GM12891 (cell line): Measurements from ENCODE around the gene TMEM117.
"Not testable (repeated sequence)": the region's sequence is repeated elsewhere in the genome, so short reads cannot be mapped to it uniquely, and the experiment has no call there.

Experiments used
- DNase-seq: peaks from one replicate; pipeline ENCODE4 v3.0.0; 2011; ENCODE audit warnings: low spot score; ENCODE audit not compliant: insufficient read length
- FAIRE-seq: peaks from 2 replicates; lab custom pipeline; 2011; peaks lifted over from hg19 to GRCh38; lab: Jason Lieb, UNC
- PAX5 ChIP-seq: IDR thresholded peaks from 2 replicates; pipeline ENCODE4 v1.6.1; 2011; ENCODE audit warnings: low read length, moderate library complexity, mild to moderate bottlenecking; ENCODE audit not compliant: insufficient read depth, severe bottlenecking
- POLR2A ChIP-seq: IDR thresholded peaks from 2 replicates; pipeline ENCODE4 v1.6.1; 2011; ENCODE audit warnings: low read depth, low read length, control low read depth
- POLR2AphosphoS5 ChIP-seq: IDR thresholded peaks from 2 replicates; pipeline ENCODE4 v1.6.1; 2011; ENCODE audit warnings: low read depth, low read length, control low read depth
- POU2F2 ChIP-seq: IDR thresholded peaks from 2 replicates; pipeline ENCODE4 v1.6.1; 2011; ENCODE audit warnings: low read depth, mild to moderate bottlenecking, control low read depth, low read length, moderate library complexity
- SPI1 ChIP-seq: IDR thresholded peaks from 2 replicates; pipeline ENCODE4 v1.6.1; 2011; ENCODE audit warnings: low read depth, low read length, control low read depth
- TAF1 ChIP-seq: IDR thresholded peaks from 2 replicates; pipeline ENCODE4 v1.6.1; 2011; ENCODE audit warnings: low read depth, low read length, control low read depth

Gene TMEM117

DNA sequence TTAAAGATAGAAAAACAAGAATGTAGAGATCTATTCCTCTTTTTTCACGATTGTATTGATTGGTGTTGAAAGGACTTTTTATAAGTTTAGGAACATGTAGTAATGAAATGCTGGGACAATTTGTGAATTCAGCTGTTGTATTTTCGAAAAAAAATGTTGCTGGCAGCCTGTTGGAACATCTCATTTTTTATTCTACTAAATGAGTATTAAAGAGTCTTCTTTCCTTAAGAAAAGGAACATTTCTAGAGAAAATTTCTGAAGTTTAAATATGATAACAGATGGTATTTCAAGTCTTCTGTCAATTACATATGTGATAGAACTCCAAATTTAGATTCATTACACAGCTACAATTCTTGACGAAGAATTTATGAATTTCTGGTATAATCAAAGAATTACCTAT is 189.6 kb downstream of the TMEM117 start:
- FAIRE-seq (no peak), DNase-seq (no peak)
- TF ChIP-seq POU2F2 = no peak
- no peak for TF ChIP-seq POLR2A
- no peak for TF ChIP-seq SPI1
- TF ChIP-seq TAF1 = no peak
- no peak for TF ChIP-seq PAX5
- no peak for TF ChIP-seq POLR2AphosphoS5

DNA sequence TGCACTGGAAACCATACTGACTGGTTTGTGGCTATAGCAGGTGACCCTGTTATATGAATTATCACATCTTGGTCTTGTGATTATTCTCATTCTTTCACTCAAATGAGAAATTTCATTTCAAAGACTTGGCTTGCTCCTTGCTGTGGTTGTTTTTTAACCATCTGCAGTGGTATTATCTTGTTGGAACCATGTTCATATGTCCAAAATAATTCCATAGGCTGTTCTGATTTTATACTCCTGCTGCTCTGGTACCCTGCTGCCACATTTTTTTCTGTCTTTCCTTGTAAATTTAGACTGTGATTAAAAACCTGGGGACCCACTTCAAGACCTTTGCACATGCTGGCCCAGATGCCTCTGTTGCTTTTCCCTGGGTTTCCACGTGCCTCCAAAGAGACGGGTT is 190.2 kb downstream of the TMEM117 start:
- no peak for FAIRE-seq
- no peak for TF ChIP-seq SPI1
- no peak for TF ChIP-seq POU2F2
- TF ChIP-seq POLR2A = no peak
- TF ChIP-seq TAF1 = no peak
- TF ChIP-seq POLR2AphosphoS5 = no peak
- TF ChIP-seq PAX5 = no peak
- DNase-seq = no peak

DNA sequence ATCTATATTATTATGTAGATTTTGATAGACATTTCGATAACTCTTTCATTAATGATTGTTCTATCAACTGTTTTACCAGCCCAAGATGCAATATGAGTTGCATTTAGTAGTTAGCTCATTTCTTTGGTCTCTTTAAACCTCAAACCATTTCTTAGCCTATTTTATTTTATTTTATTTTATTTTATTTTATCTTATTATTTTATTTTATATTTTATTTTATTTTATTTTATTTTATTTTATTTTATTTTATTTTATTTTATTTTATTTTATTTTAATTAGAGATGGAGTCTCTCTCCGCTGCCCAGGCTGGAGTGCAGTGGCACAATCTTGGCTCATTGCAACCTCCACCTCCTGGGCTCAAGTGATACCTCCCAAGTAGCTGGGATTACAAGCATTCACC is 191.0 kb downstream of the TMEM117 start:
- not testable (repeated sequence) for FAIRE-seq, DNase-seq

DNA sequence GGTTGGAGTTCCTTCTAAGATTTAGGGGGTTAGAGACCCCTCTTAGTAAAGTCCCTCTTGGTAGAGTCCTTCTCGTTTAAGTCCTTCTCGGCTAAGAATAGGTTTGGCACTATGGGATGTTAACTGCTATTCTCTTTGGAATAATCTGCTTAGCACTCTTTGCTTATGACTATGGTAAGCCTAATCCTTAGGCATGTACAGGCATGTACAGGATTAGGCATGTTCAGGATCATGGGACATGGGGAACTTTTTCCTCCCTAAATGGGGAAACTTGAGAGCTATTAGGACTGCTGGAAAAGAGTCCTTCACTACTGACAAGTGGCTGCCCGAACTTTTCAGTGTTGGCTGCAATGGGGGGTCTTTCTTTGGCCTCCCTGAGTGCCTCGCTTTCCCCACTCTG is 193.3 kb downstream of the TMEM117 start:
- DNase-seq (no peak), FAIRE-seq (no peak)
- TF ChIP-seq POLR2A = no peak
- no peak for TF ChIP-seq POLR2AphosphoS5
- TF ChIP-seq SPI1 = no peak
- TF ChIP-seq TAF1 = no peak
- TF ChIP-seq PAX5 = no peak
- no peak for TF ChIP-seq POU2F2

DNA sequence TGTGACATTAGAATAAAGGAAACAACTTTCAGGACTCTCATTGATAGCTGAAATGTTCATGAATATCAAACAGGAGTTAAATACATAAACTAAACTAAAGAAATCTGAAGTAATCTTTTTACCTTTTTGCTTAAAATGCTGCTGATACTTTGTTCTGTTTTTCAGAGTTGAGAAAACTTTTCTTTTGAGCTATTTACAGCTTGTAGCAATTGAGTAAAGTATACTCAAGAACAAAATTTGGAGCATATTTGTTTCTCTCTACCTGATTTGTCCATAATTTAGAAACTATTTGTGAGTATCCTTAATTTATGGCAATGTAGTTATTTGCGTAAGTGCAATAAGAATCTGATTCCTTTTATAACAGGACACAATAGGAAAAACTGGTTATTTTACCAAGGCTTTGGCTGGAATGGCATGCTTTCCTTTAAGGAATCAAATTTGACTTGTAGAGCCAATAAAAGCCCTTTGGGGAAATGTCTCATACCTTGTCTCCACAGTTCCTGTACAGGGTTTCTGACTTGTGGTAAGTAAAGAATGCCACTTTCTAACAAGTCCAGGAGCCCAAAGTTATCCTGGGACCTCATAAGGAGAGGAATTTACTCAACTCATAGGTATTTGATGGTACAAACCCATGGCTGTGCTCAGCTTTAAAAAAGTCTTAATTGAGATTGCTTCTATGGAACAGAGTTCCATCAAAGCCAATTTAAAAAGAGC is 195.7 kb downstream of the TMEM117 start:
- DNase-seq = no peak
- no peak for FAIRE-seq
- no peak for TF ChIP-seq POLR2AphosphoS5
- TF ChIP-seq SPI1 = no peak
- TF ChIP-seq PAX5 = no peak
- no peak for TF ChIP-seq POU2F2

DNA sequence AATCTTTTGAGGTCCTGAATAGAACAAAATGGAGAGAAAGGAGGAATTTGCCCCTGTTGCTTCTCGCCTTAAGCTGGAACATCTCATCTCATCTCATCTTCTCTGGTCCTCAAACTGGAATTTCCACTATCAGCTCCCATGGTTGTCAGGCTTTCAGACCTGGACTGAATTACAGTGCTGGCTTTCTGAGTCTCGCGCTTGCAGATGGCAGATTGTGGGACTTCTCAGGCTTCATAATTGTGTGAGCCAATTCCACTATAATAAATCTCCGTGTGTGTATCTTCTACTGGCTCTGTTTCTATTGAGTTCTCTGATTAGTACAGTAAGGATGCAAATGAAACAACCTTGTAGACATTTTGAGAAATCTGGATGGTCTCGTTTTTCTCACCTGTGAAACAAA is 199.0 kb downstream of the TMEM117 start:
- DNase-seq = no peak
- no peak for TF ChIP-seq POU2F2
- no peak for TF ChIP-seq TAF1
- no peak for TF ChIP-seq POLR2AphosphoS5
- TF ChIP-seq POLR2A = no peak
- TF ChIP-seq SPI1 = no peak
- no peak for TF ChIP-seq PAX5
- no peak for FAIRE-seq

DNA sequence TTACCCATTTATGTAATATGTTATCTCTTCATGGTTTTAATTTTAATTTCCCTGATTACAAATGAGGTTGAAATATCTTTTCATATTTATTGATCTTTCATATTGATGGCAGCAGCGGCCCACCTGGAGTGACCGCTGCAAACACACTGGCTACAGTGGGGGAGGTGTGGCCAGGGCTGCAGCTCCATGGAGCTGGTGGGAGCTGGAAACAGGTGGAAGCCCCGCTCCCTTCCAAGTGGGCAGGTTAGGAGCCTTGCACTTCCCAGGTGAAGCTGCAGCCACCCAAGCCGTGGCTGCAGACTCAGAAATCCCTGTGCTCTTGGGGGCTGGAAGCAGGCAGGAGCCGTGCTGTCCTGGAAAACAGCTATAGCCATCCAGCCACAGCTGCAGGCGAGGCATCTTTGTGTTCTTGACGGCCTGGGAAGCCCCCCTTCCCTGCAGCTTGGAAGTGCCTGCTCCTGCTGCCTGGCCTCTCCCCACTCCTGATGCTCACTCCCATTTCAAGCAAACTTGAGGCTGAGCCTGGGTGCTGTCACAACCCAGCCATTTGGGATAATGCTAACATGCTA is 201.1 kb downstream of the TMEM117 start:
- TF ChIP-seq SPI1 = no peak
- no peak for TF ChIP-seq POU2F2
- TF ChIP-seq TAF1 = no peak
- TF ChIP-seq POLR2AphosphoS5 = no peak
- no peak for TF ChIP-seq POLR2A
- no peak for TF ChIP-seq PAX5
- DNase-seq (no peak), FAIRE-seq (no peak)

DNA sequence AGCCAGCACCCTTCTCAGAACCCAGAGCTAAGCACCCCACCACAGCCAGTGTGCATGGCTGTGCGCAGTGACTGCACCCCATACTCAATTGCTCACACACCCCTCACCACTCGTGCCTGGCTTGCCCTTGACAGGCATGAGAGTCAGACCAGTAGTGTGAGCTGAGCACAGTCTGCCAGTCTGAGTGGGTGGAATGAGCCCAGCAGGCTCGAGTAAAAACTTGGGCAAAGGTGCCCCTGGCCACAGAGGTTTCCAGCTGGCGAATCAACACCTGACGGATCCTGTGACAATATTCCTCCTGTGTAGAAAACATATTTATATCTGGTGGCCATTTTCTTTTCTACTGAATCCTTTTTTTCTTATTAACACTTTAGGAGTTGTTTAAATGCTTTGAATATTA is 202.5 kb downstream of the TMEM117 start:
- no peak for DNase-seq
- TF ChIP-seq SPI1 = no peak
- TF ChIP-seq TAF1 = no peak
- TF ChIP-seq POLR2A = no peak
- TF ChIP-seq POLR2AphosphoS5 = no peak
- no peak for TF ChIP-seq POU2F2
- no peak for TF ChIP-seq PAX5
- FAIRE-seq = no peak

DNA sequence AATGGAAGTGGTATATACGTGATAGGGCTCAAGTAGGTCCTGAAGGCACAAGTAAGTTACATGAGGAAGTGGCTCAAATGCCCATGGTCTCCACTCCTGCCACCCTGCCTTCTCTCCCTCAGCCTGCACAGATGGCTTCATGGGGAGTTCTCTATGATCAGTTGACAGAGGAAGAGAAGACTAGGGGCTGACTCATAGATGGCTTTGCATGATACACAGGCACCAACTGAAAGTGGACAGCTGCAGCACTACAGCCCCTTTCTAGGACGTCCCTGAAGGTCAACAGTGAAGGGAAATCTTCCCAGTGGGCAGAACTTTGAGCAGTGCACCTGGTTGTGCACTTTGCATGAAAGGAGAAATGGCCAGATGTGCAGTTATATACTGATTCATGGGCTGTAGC is 208.6 kb downstream of the TMEM117 start:
- not testable (repeated sequence) for FAIRE-seq, DNase-seq

DNA sequence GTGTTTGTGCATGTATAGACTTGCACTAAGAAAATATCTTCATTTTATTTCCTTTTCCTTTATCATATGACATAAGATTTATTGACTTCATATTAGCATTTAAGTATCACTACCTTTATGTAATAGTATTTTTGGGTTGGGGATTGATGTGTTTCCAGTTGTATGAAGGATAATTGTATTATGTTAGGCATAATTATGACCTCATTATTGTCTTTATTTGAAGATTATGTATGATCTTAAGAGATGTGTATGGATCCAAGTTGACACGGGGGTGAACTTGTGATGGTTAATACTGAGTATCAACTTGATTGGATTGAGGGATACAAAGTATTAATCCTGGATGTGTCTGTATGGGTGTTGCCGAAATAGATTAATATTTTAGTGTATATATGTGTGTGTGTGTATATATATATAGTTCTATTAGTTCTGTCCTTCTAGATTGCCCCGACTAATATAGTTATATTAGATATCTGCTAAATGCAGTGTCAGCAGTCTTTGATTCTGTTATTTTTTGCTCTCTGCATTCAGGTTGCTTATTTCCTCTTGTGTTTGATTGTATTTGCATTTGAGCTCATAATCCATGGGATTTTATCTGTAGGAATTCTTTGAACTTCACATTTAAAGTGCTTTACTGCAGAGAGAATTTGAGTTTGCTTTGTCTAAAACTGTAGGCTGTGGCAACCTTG is 211.0 kb downstream of the TMEM117 start:
- DNase-seq (no peak), FAIRE-seq (no peak)
- TF ChIP-seq PAX5 = no peak
- TF ChIP-seq POLR2A = no peak
- no peak for TF ChIP-seq POU2F2
- no peak for TF ChIP-seq TAF1
- no peak for TF ChIP-seq SPI1
- no peak for TF ChIP-seq POLR2AphosphoS5

DNA sequence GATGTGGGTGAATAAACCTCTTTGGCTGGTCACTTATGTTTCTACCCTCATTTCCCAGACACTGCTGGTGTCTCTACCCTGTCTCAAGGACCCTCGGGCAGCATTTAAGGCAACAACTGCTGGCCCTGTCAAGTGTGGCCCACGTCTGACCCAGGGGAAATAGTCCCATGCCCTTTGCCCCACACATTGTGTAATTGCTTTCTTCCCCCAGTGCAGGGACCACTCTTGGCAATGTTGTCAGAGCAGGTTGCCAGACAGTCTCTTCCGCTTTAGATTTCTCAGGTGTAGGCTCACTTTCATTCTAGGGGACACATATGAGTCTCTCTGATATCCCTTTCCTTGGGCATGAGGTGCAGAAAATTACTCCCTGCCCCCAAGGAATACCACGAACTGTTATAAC is 216.7 kb downstream of the TMEM117 start:
- DNase-seq (no peak), FAIRE-seq (no peak)
- TF ChIP-seq TAF1 (no peak), POLR2AphosphoS5 (no peak), PAX5 (no peak), POLR2A (no peak), POU2F2 (no peak), SPI1 (no peak)
